Measurements from ENCODE around the gene VCX2. TPM values are rescaled to one million over a fixed set of nuclear protein-coding genes. Genes with fewer than 3 reads are reported as not detected.
"Not testable (repeated sequence)": the region's sequence is repeated elsewhere in the genome, so short reads cannot be mapped to it uniquely, and the experiment has no call there.

VCX2 gene
- total RNA-seq, 3 donors from 2014 or later: not detected

DNA sequence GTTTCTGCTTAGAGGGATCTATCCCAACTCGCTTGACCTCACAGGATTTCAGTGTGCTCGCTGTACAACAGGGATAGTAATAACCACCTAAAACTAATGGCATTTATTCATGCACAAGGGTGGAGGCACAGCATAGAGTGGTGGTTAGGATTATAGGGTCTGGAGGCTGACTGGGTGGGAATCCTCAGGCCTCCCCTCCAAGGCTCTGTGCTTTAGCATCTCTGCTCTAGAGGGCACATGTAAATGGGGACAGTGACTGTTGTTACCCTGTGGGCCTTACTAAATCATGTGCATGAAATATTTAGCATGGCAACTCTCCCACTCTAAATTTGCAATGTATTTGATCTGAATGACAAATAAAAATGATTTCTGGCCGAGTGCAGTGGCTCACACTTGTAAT lies 29.2 kb downstream of the VCX2 start:
- Mint-ChIP-seq H3K27me3 (ENCODE audit: low read depth) (no peaks in the 10 kb centered on the region), H3K4me3 (no peak overlapping the region), H3K9me3 (no peaks in the 10 kb centered on the region), H3K4me1 (ENCODE audit: low read depth) (no peaks in the 10 kb centered on the region), H3K36me3 (ENCODE audit: insufficient read depth) (peaks cover 2% of the 10 kb centered on the region)
- ATAC-seq (no peak), DNase-seq (no peak)

DNA sequence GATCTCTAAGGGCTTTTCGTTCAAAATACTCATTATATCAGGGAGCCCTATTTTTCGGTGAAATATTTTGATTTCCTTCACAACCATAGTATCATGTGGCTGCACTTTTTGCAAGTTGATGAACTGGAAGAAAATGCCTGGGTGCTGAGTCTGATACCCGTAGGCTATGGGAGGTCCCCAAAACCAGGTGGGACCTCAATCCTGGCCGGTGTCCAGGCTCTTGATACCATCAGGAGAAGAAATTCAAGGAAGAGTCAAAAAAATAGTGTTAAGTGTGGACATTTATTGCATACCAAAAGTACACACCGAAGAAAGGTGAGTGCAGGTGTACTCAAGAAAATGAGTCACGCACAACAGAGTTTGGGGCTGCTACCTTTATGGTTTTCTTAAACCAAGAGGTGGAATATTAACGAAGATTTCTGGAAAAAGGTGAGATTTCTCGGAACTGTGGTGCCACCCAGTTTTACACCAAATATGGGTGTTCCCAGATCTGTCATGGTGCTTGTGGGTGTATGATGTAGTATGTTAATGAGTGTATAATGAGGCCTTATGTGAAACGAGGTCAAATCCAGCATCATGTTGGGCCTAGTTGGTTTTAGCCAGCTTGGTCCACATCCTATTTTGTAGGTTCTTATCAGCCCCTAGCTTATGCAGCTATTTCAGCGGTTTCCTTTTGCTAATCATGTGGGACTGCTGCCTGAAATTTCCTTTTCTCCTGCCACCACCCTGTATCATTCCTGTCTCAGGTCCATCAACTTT lies 29.9 kb downstream of the VCX2 start:
- H3K36me3 Mint-ChIP-seq (ENCODE audit: insufficient read depth): peaks cover 2% of the 10 kb centered on the region
- no peaks in the 10 kb centered on the region for H3K9me3 Mint-ChIP-seq
- DNase-seq (no peak), ATAC-seq (no peak)
- H3K4me3 Mint-ChIP-seq: no peak overlapping the region
- H3K4me1 Mint-ChIP-seq (ENCODE audit: low read depth): no peaks in the 10 kb centered on the region
- H3K27me3 Mint-ChIP-seq (ENCODE audit: low read depth): no peaks in the 10 kb centered on the region

DNA sequence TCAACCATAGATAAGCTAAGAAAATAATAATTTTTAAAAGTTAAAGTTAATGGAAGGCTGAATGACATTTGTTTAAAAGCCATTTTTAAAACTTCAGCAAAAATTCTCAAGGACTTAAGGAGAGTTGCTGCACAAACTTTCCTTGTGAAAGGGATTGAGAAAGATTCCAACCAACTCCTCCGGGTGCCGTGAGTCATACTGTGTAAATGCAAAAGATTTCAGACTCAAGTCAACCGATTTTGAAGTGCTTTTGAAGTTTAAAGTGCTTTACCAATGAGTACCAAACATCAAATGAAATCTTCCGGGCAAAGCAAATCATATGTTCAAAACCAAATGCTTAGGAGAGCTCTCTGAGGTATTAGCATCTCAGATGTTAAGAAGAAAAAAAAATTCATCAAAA lies 31.4 kb downstream of the VCX2 start:
- DNase-seq: no peak
- Mint-ChIP-seq H3K36me3 (ENCODE audit: insufficient read depth) (peaks cover 2% of the 10 kb centered on the region), H3K9me3 (no peaks in the 10 kb centered on the region)

DNA sequence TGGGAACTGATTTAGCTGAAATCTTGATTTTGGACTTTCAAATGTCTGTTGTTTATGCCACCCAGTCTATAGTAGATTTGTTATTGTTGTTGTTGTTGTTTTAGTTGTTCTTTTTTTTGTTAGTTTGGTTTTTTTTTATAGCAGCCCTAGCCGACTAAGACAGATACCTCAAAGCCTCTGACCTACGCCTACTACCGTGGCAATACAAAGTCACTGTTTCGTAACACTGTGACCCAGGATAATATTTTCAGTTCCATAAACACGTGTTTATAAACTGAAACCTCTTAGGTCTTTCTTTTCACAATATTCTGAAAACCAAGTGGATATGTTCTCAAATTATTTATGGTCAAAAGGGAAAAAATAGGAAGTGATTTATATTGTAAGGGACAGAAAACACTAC lies 32.8 kb downstream of the VCX2 start:
- H3K27me3 Mint-ChIP-seq (ENCODE audit: low read depth): no peaks in the 10 kb centered on the region
- peaks cover 2% of the 10 kb centered on the region for H3K36me3 Mint-ChIP-seq (ENCODE audit: insufficient read depth)
- no peak for ATAC-seq
- no peak overlapping the region for H3K4me3 Mint-ChIP-seq
- no peaks in the 10 kb centered on the region for H3K9me3 Mint-ChIP-seq
- H3K4me1 Mint-ChIP-seq (ENCODE audit: low read depth): no peaks in the 10 kb centered on the region
- no peak for DNase-seq

More for the DNA sequence above, 31.4 kb downstream of the VCX2 start:
- ATAC-seq: no peak
- Mint-ChIP-seq H3K27me3 (ENCODE audit: low read depth) (no peaks in the 10 kb centered on the region), H3K4me3 (no peak overlapping the region), H3K4me1 (ENCODE audit: low read depth) (no peaks in the 10 kb centered on the region)

DNA sequence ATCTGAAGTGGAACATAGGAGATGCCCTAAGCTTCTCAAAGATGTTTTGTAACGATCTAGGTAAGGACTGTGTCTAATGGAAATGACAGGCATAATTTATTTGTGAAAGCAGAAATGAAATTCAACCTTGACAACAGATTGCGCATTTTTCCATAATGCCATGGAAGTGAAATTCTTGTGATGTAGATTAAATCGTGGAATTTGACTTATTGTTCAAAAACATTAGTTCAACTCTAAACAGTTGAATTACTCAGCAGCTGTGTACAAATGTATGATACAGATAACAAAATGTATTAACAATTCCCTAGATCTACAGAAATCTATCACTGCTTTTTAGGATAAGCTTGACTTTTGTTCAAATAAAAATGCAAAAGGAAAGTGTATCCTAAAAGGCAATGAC lies 44.4 kb downstream of the VCX2 start:
- Mint-ChIP-seq H3K36me3 (ENCODE audit: insufficient read depth) (peaks cover 2% of the 10 kb centered on the region), H3K4me1 (ENCODE audit: low read depth) (no peaks in the 10 kb centered on the region), H3K9me3 (no peaks in the 10 kb centered on the region), H3K27me3 (ENCODE audit: low read depth) (no peaks in the 10 kb centered on the region), H3K4me3 (no peak overlapping the region)
- no peak for DNase-seq
- ATAC-seq: no peak

DNA sequence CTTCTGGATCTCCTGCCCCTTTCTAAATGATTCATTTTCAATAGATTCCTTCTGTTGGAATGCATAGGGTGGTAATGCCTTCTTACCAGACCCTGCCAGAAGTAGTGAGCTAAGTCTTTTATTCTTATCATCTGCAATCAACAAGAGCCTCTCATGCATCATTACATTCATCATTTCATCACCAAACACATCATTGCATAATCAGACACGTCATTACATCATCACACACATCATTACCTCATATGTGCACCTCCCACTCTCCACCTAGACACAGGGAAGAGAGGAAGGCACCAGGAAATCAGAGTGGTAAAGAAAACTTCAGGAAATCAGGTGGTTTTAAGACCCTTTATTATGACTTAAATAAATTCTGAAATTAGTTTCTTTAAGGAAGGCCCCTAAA lies 45.0 kb downstream of the VCX2 start:
- Mint-ChIP-seq H3K9me3 (no peaks in the 10 kb centered on the region), H3K36me3 (ENCODE audit: insufficient read depth) (peaks cover 2% of the 10 kb centered on the region), H3K27me3 (ENCODE audit: low read depth) (no peaks in the 10 kb centered on the region), H3K4me1 (ENCODE audit: low read depth) (no peaks in the 10 kb centered on the region), H3K4me3 (no peak overlapping the region)
- ATAC-seq: no peak
- no peak for DNase-seq

DNA sequence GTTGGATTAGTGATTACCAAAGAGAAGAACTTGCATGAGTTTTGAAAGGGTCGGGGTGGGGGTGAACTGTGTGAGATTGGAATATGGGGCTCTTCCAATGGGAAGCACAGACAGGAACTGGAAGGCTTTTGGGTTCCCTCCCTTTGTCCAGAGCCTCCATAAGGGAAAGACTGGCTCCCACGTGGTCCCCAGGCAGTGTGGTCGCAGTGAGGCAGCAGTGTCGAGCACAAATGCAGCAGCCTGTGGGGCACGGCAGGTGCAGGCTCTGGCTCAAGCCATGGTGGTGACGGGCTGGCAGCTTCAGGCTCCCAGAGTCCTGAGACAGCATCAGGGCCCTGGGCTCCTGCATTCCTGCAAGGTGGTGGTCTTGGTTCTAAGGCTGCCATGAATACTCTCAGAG lies 45.5 kb downstream of the VCX2 start:
- Mint-ChIP-seq H3K36me3 (ENCODE audit: insufficient read depth) (peaks cover 2% of the 10 kb centered on the region), H3K27me3 (ENCODE audit: low read depth) (no peaks in the 10 kb centered on the region), H3K4me3 (no peak overlapping the region), H3K9me3 (no peaks in the 10 kb centered on the region), H3K4me1 (ENCODE audit: low read depth) (no peaks in the 10 kb centered on the region)
- DNase-seq (no peak), ATAC-seq (no peak)

DNA sequence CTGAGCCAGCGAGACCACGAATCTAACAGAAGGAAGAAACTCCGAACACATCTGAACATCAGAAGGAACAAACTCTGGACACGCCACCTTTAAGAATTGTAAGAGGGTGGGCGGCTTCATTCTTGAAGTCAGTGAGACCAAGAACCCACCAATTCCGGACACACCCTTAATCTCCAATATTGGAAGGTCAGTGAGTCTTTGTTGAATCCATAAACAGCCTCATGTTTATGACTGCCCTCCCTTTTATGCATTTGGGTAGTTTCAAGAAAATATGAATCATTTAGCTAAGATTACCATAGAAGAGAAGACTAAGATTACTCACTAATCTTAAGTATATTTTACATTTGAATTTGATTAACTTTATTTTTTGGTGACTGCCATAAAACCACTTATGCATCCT lies 48.5 kb downstream of the VCX2 start:
- no peak overlapping the region for H3K4me3 Mint-ChIP-seq
- no peaks in the 10 kb centered on the region for H3K4me1 Mint-ChIP-seq (ENCODE audit: low read depth)
- no peaks in the 10 kb centered on the region for H3K36me3 Mint-ChIP-seq (ENCODE audit: insufficient read depth)
- no peaks in the 10 kb centered on the region for H3K9me3 Mint-ChIP-seq
- DNase-seq (no peak), ATAC-seq (no peak)
- H3K27me3 Mint-ChIP-seq (ENCODE audit: low read depth): no peaks in the 10 kb centered on the region

DNA sequence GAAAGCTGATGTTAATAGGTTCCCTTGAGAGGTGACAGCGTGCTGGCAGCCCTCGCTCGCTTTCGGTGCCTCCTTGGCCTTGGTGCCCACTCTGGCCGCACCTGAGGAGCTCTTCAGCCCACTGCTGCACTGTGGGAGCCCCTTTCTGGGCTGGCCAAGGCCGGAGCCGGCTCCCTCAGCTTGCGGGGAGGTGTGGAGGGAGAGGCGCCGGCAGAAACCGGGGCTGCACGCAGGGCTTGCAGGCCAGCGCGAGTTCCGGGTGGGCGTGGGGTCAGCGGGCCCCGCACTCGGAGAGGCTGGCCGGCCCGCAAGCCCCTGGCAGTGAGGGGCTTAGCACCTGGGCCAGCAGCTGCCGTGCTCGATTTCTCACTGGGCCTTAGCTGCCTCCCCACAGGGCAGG lies 49.7 kb downstream of the VCX2 start:
- H3K36me3 Mint-ChIP-seq (ENCODE audit: insufficient read depth); H3K27me3 Mint-ChIP-seq (ENCODE audit: low read depth); DNase-seq; H3K9me3 Mint-ChIP-seq; ATAC-seq; H3K4me1 Mint-ChIP-seq (ENCODE audit: low read depth); H3K4me3 Mint-ChIP-seq: not testable (repeated sequence)

Other genes with a start within 250 kb of the VCX2 start
- gene PNPLA4, start 243.9 kb downstream of the VCX2 start, total RNA-seq: 10 to 100 TPM in 1 of 3 donors, 1 to 10 TPM in 2; 4.5 to 12.4 (median 7.9) TPM

Data from activated T-cell treated with anti-CD3 and anti-CD28 coated beads, Interleukin-2, amount 50 U/mL, for 4 hours (primary cell).